ENCODE data around the gene RYR3.

RYR3 gene

GRCh38 chr15:33754242-33754641 lies 443.5 kb downstream of the RYR3 start:
- no peak for TF ChIP-seq CTCF (IDR thresholded peaks at IDR 0.05; ENCODE audit: insufficient read depth, low read depth, low read length, missing control alignments)
- H3K4me3 ChIP-seq (ENCODE audit: low read length): no peak overlapping the region
- no peak for DNase-seq (ENCODE audit: low read depth)

- no peak for DNase-seq (ENCODE audit: low read depth)
- H3K4me3 ChIP-seq (ENCODE audit: low read length): no peak overlapping the region
- no peak for TF ChIP-seq CTCF (IDR thresholded peaks at IDR 0.05; ENCODE audit: insufficient read depth, low read depth, low read length, missing control alignments)
Observed at GRCh38 chr15:33756961-33757360, 446.2 kb downstream of the RYR3 start.

GRCh38 chr15:33757516-33758232 lies 446.9 kb downstream of the RYR3 start:
- H3K4me3 ChIP-seq (ENCODE audit: low read length): no peak overlapping the region
- no peak for DNase-seq (ENCODE audit: low read depth)
- no peak for TF ChIP-seq CTCF (IDR thresholded peaks at IDR 0.05; ENCODE audit: insufficient read depth, low read depth, low read length, missing control alignments)

- TF ChIP-seq CTCF (IDR thresholded peaks at IDR 0.05; ENCODE audit: insufficient read depth, low read depth, low read length, missing control alignments): peak; percentile 3
- DNase-seq (ENCODE audit: low read depth): no peak
- H3K4me3 ChIP-seq (ENCODE audit: low read length): no peak overlapping the region
Observed at GRCh38 chr15:33766389-33766788, 455.6 kb downstream of the RYR3 start.

GRCh38 chr15:33768670-33769190 lies 458.0 kb downstream of the RYR3 start:
- no peak overlapping the region for H3K4me3 ChIP-seq (ENCODE audit: low read length)
- TF ChIP-seq CTCF (IDR thresholded peaks at IDR 0.05; ENCODE audit: insufficient read depth, low read depth, low read length, missing control alignments): no peak
- no peak for DNase-seq (ENCODE audit: low read depth)

- no peak overlapping the region for H3K4me3 ChIP-seq (ENCODE audit: low read length)
- TF ChIP-seq CTCF (IDR thresholded peaks at IDR 0.05; ENCODE audit: insufficient read depth, low read depth, low read length, missing control alignments): no peak
- no peak for DNase-seq (ENCODE audit: low read depth)
Observed at GRCh38 chr15:33773969-33774368, 463.2 kb downstream of the RYR3 start.

GRCh38 chr15:33778852-33779251 lies 468.1 kb downstream of the RYR3 start:
- TF ChIP-seq CTCF (IDR thresholded peaks at IDR 0.05; ENCODE audit: insufficient read depth, low read depth, low read length, missing control alignments): no peak
- DNase-seq (ENCODE audit: low read depth): no peak
- no peak overlapping the region for H3K4me3 ChIP-seq (ENCODE audit: low read length)

Measured in epithelial cell of esophagus (primary cell).